Globus pallidus (tissue), 1 donor: ENCODE results near the gene KCNN1.
A peak's percentile ranks its signal among the peaks of the same experiment; 100 is the strongest.
"Not testable (repeated sequence)": the region's sequence is repeated elsewhere in the genome, so short reads cannot be mapped to it uniquely, and the experiment has no call there.

Experiments
- DNase-seq: peaks from one replicate; pipeline ENCODE4 v3.0.0-alpha.2; 2015; ENCODE audit warnings: low spot score

Gene KCNN1

GRCh38 chr19:17966550-17967256 is at the start of gene KCNN1:
TSS of gene KCNN1 (plus strand) at chr19:17967107. CDS start at chr19:17973889, 6,782 bp downstream.
- DNase-seq, result no peak

GRCh38 chr19:17918151-17918550 is 48.8 kb upstream of the KCNN1 start:
- not testable (repeated sequence) for DNase-seq

GRCh38 chr19:17919122-17919521 is 47.8 kb upstream of the KCNN1 start:
- DNase-seq, result not testable (repeated sequence)

- DNase-seq, result no peak
These were observed 46.4 kb upstream of the KCNN1 start for GRCh38 chr19:17920527-17920926.

GRCh38 chr19:17922138-17922537 is 44.8 kb upstream of the KCNN1 start:
- DNase-seq, result no peak

GRCh38 chr19:17926044-17926443 is 40.9 kb upstream of the KCNN1 start:
- DNase-seq, result no peak

- DNase-seq, result no peak
These were observed 37.9 kb upstream of the KCNN1 start for GRCh38 chr19:17929056-17929455.

- DNase-seq, result no peak
These were observed 35.2 kb upstream of the KCNN1 start for GRCh38 chr19:17931532-17932191.

- peak; percentile 86 for DNase-seq
These were observed 34.2 kb upstream of the KCNN1 start, which contains the start of gene CCDC124 for GRCh38 chr19:17932485-17933338. TSS of gene CCDC124 (plus strand) at chr19:17933015. CDS start at chr19:17936421, 3,406 bp downstream.

GRCh38 chr19:17933414-17934129 is 33.3 kb upstream of the KCNN1 start:
- DNase-seq, result no peak

GRCh38 chr19:17936379-17936778 is 30.5 kb upstream of the KCNN1 start:
- no peak for DNase-seq

- no peak for DNase-seq
These were observed 29.5 kb upstream of the KCNN1 start for GRCh38 chr19:17937371-17937900.

GRCh38 chr19:17938092-17938845 is 28.6 kb upstream of the KCNN1 start:
- peak; percentile 62 for DNase-seq

GRCh38 chr19:17942181-17942580 is 24.7 kb upstream of the KCNN1 start:
- no peak for DNase-seq

GRCh38 chr19:17942582-17943273 is 24.2 kb upstream of the KCNN1 start:
- DNase-seq, result no peak

GRCh38 chr19:17943274-17944221 is 23.4 kb upstream of the KCNN1 start:
- no peak for DNase-seq

- no peak for DNase-seq
These were observed 22.6 kb upstream of the KCNN1 start for GRCh38 chr19:17944301-17944700.

- DNase-seq, result no peak
These were observed 19.7 kb upstream of the KCNN1 start for GRCh38 chr19:17946965-17947784.
